EH (cell line): ENCODE results near the gene DOCK3.

ENCODE experiments used
- DNase-seq: peaks from one replicate; pipeline ENCODE4 v3.0.0-alpha.2; 2015; ENCODE audit warnings: low read depth

DOCK3 gene

GRCh38 chr3:51388286-51389029 lies 713.7 kb downstream of the DOCK3 start:
- DNase-seq, result peak; percentile 27

GRCh38 chr3:51389423-51390183 lies 714.9 kb downstream of the DOCK3 start:
- peak; percentile 60 for DNase-seq

- no peak for DNase-seq
Measured at GRCh38 chr3:51390246-51391074, 715.7 kb downstream of the DOCK3 start.

GRCh38 chr3:51391075-51391565 lies 716.4 kb downstream of the DOCK3 start, which contains the start of gene RBM15B:
Gene RBM15B (plus strand): TSS chr3:51391285. CDS start chr3:51391400, 115 bp downstream.
- DNase-seq, result peak; percentile 96

GRCh38 chr3:51391566-51392354 lies 717.0 kb downstream of the DOCK3 start:
- DNase-seq, result peak; percentile 52

- no peak for DNase-seq
Measured at GRCh38 chr3:51392355-51393133, 717.8 kb downstream of the DOCK3 start.

- DNase-seq, result no peak
Measured at GRCh38 chr3:51393134-51393495, 718.4 kb downstream of the DOCK3 start.

GRCh38 chr3:51393564-51393963 lies 718.8 kb downstream of the DOCK3 start:
- no peak for DNase-seq

- DNase-seq, result no peak
Measured at GRCh38 chr3:51394541-51394940, 719.8 kb downstream of the DOCK3 start.

GRCh38 chr3:51395493-51396213 lies 720.9 kb downstream of the DOCK3 start:
- DNase-seq, result no peak

- no peak for DNase-seq
Measured at GRCh38 chr3:51396401-51396800, 721.7 kb downstream of the DOCK3 start.

- DNase-seq, result no peak
Measured at GRCh38 chr3:51397392-51397791, 722.7 kb downstream of the DOCK3 start.

- DNase-seq, result no peak
Measured at GRCh38 chr3:51398595-51399310, 724.0 kb downstream of the DOCK3 start.

- DNase-seq, result no peak
Measured at GRCh38 chr3:51400166-51400565, 725.4 kb downstream of the DOCK3 start.

GRCh38 chr3:51401735-51402134 lies 727.0 kb downstream of the DOCK3 start:
- no peak for DNase-seq

- no peak for DNase-seq
Measured at GRCh38 chr3:51403675-51404074, 728.9 kb downstream of the DOCK3 start.

- DNase-seq, result no peak
Measured at GRCh38 chr3:51408021-51408420, 733.3 kb downstream of the DOCK3 start.

- DNase-seq, result no peak
Measured at GRCh38 chr3:51408813-51409212, 734.1 kb downstream of the DOCK3 start.

GRCh38 chr3:51422211-51422610 lies 747.5 kb downstream of the DOCK3 start:
- DNase-seq, result no peak
